PC-3 (cell line): ENCODE results near the gene MMP24OS. TPM values are rescaled to one million over a fixed set of nuclear protein-coding genes. Genes with fewer than 3 reads are reported as not detected.

Source experiments
- ATAC-seq: fragments of 200-7000 bp; cut with Tn5 transposase; 2 replicates; pipeline ENCODE4 v1.9.1; 2020; ENCODE audit warnings: mild to moderate bottlenecking, moderate library complexity
- BruUV-seq: library from RNA; stranded (reverse); fragments of 400-500 nt; replicated peaks from 2 replicates; lab custom pipeline; 2021; lab: Mats Ljungman, UMichigan
- CTCF ChIA-PET: fragments of 300-600 bp; sonication (Branson Sonifier 250); formaldehyde crosslinking; loops from one replicate; lab custom pipeline; 2022; ENCODE audit warnings: antibody characterized with exemption; lab: Charles Lee
- POLR2A ChIA-PET: fragments of 300-600 bp; sonication (Branson Sonifier 250); formaldehyde crosslinking; loops from one replicate; lab custom pipeline; 2022; ENCODE audit warnings: antibody characterized with exemption; ENCODE audit not compliant: unreplicated experiment; lab: Charles Lee
- DNase-seq: peaks from one replicate; pipeline ENCODE4 v3.0.0-alpha.2; 2015
- H2AFZ ChIP-seq: fragments of 300-600 bp; sonication (generic); 2 replicates; pipeline ENCODE4 v1.6.0; 2016; ENCODE audit warnings: antibody characterized with exemption, low read length
- H3F3A ChIP-seq: fragments of 300-600 bp; sonication (generic); one replicate; pipeline ENCODE4 v1.6.0; 2017; ENCODE audit warnings: antibody characterized with exemption, low read length, control low read depth, mild to moderate bottlenecking; ENCODE audit not compliant: unreplicated experiment
- H3K27ac ChIP-seq: fragments of 300-600 bp; sonication (generic); 2 replicates; pipeline ENCODE4 v1.5.1; 2016; ENCODE audit warnings: mild to moderate bottlenecking, low read length
- H3K27me3 ChIP-seq: fragments of 300-600 bp; sonication (generic); 2 replicates; pipeline ENCODE4 v1.6.1; 2016; ENCODE audit warnings: low read length, mixed read lengths
- H3K36me3 ChIP-seq: fragments of 300-600 bp; sonication (generic); 2 replicates; pipeline ENCODE4 v1.6.1; 2016; ENCODE audit warnings: low read depth, mixed run types, low read length, mixed read lengths
- H3K4me1 ChIP-seq: fragments of 300-600 bp; sonication (generic); 2 replicates; pipeline ENCODE4 v1.5.1; 2016; ENCODE audit warnings: low read length; ENCODE audit not compliant: insufficient read depth
- H3K4me2 ChIP-seq: fragments of 300-600 bp; sonication (generic); 2 replicates; pipeline ENCODE4 v1.6.0; 2016; ENCODE audit warnings: low read length
- H3K4me3 ChIP-seq: fragments of 300-600 bp; sonication (generic); 2 replicates; pipeline ENCODE4 v1.5.1; 2016; ENCODE audit warnings: mild to moderate bottlenecking, low read length, mixed read lengths
- H3K79me2 ChIP-seq: fragments of 300-600 bp; sonication (generic); 2 replicates; pipeline ENCODE4 v1.6.1; 2017; ENCODE audit warnings: low read length, mixed read lengths
- H3K9ac ChIP-seq: fragments of 300-600 bp; sonication (generic); 2 replicates; pipeline ENCODE4 v1.6.0; 2016; ENCODE audit warnings: mild to moderate bottlenecking, low read length
- H3K9me2 ChIP-seq: fragments of 300-600 bp; sonication (generic); replicated peaks from 2 replicates; pipeline ENCODE4 v1.6.1; 2016; ENCODE audit warnings: mixed run types, low read length, mixed read lengths
- H3K9me3 ChIP-seq: fragments of 300-600 bp; sonication (generic); 2 replicates; pipeline ENCODE4 v1.6.1; 2016; ENCODE audit warnings: low read length, mixed read lengths
- H4K20me1 ChIP-seq: fragments of 300-600 bp; sonication (generic); 2 replicates; pipeline ENCODE4 v1.6.1; 2016; ENCODE audit warnings: low read length, mixed read lengths
- EZH2 ChIP-seq: fragments of 300-600 bp; sonication (generic); IDR thresholded peaks from one replicate; pipeline ENCODE4 v1.6.1; 2017; ENCODE audit warnings: antibody characterized with exemption, mild to moderate bottlenecking, low read length; ENCODE audit not compliant: unreplicated experiment
- EZH2phosphoT487 ChIP-seq: fragments of 300-600 bp; sonication (generic); IDR thresholded peaks from 2 replicates; pipeline ENCODE4 v1.6.1; 2018; ENCODE audit warnings: mild to moderate bottlenecking, antibody characterized with exemption, low read length, borderline replicate concordance
- intact Hi-C: fragments of 100-400 bp; cut with micrococcal nuclease; formaldehyde crosslinking; loops from 2 replicates; pipeline ENCODE4 v1.9.0; 2023
- total RNA-seq: library from RNA; depleted of rRNA; stranded (reverse); fragments of >200 nt; gene quantifications from 2 replicates; pipeline ENCODE4 v1.2.3, GENCODE V29; 2014
- TF ChIP-seq, protein P1 (sequence below): fragments of 300-600 bp; sonication (generic); conservative IDR thresholded peaks from 2 replicates; pipeline ENCODE4 v1.5.1; 2017; ENCODE audit warnings: antibody characterized with exemption, low read depth, mild to moderate bottlenecking, low read length

MMP24OS gene
- total RNA-seq, 1 experiment from 2014 or later: 19.5 TPM

DNA sequence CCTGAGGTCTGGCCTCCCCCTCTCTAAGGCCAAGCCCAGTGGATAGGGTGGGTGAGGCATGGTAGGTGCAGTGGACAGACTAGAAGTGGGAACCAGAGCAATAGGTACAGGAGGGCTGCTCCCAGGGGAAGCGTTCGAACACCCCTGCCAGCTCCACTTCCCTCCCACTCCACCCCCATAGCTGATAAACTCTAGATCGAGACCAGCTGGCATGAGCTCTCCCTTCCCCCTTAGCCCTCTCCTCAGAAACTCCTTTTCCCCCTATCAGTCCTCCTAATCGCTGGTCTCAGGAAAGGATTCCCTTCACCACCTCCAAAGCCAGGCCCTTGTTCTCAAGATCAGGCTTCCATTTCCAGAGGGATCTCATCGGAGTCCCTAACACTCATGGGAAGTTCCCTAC lies 20.3 kb upstream of the MMP24OS start:
- ATAC-seq (no peak), DNase-seq (no peak)
- no peaks in the 10 kb centered on the region for H3K36me3 ChIP-seq
- POLR2A ChIA-PET: no interaction called here
- TF ChIP-seq EZH2phosphoT487 (no peak), EZH2 (no peak)
- TF ChIP-seq, protein P1, sequence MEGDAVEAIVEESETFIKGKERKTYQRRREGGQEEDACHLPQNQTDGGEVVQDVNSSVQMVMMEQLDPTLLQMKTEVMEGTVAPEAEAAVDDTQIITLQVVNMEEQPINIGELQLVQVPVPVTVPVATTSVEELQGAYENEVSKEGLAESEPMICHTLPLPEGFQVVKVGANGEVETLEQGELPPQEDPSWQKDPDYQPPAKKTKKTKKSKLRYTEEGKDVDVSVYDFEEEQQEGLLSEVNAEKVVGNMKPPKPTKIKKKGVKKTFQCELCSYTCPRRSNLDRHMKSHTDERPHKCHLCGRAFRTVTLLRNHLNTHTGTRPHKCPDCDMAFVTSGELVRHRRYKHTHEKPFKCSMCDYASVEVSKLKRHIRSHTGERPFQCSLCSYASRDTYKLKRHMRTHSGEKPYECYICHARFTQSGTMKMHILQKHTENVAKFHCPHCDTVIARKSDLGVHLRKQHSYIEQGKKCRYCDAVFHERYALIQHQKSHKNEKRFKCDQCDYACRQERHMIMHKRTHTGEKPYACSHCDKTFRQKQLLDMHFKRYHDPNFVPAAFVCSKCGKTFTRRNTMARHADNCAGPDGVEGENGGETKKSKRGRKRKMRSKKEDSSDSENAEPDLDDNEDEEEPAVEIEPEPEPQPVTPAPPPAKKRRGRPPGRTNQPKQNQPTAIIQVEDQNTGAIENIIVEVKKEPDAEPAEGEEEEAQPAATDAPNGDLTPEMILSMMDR: no peak
- H3K9ac ChIP-seq: no peak overlapping the region
- no peaks in the 10 kb centered on the region for H3K9me3 ChIP-seq
- H3K9me2 ChIP-seq: no peaks in the 10 kb centered on the region
- H3K27ac ChIP-seq: no peak overlapping the region
- CTCF ChIA-PET: interaction anchor here (0.8 kb wide), 1 partner anchor 153 kb away, joined by 3 read pairs; no protein-coding TSS in a partner anchor
- BruUV-seq: no TSS peak
- H4K20me1 ChIP-seq: no peaks in the 10 kb centered on the region
- no peaks in the 10 kb centered on the region for H3K79me2 ChIP-seq
- no peak overlapping the region for H3K4me2 ChIP-seq
- H2AFZ ChIP-seq: no peak overlapping the region
- H3K4me1 ChIP-seq: peaks cover 30% of the 10 kb centered on the region
- H3F3A ChIP-seq: no peaks in the 10 kb centered on the region
- no peak overlapping the region for H3K4me3 ChIP-seq
- intact Hi-C loops: no loop called here
- no peaks in the 10 kb centered on the region for H3K27me3 ChIP-seq

DNA sequence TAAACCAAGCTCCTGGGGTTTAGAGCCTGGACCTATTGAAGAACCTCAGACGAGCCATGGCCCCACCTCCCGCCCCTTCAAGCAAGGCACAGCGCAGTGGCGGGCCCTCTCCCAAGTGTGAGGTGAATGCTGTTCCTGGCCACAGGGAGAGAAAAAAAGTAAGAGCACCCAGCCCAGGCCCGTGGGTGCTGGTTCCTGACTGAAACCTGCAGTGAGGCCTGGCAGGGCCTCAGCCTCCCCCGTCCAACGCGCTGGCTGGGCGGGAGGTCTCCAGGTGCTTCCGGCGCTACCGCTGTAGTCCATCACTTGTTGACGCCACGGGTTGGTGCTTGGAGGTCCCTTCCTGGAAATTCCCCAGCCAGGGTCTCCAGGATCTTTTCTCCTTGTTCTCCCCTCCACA lies 19.8 kb upstream of the MMP24OS start:
- TF ChIP-seq EZH2 (no peak), EZH2phosphoT487 (no peak)
- TF ChIP-seq, protein P1: no peak
- no peak overlapping the region for H3K4me2 ChIP-seq
- no peak for ATAC-seq
- no TSS peak for BruUV-seq
- no peak overlapping the region for H2AFZ ChIP-seq
- H3K4me3 ChIP-seq: no peak overlapping the region
- POLR2A ChIA-PET: no interaction called here
- no peaks in the 10 kb centered on the region for H3K27me3 ChIP-seq
- no peaks in the 10 kb centered on the region for H3F3A ChIP-seq
- no peaks in the 10 kb centered on the region for H3K79me2 ChIP-seq
- DNase-seq: no peak
- intact Hi-C loops: no loop called here
- no peaks in the 10 kb centered on the region for H3K9me3 ChIP-seq
- no peaks in the 10 kb centered on the region for H3K9me2 ChIP-seq
- H3K4me1 ChIP-seq: peaks cover 25% of the 10 kb centered on the region
- CTCF ChIA-PET: interaction anchor here (0.7 to 1.0 kb wide), 3 partner anchors 135 to 202 kb away, joined by 3 to 7 read pairs (median 6); no protein-coding TSS in a partner anchor
- no peak overlapping the region for H3K27ac ChIP-seq
- no peak overlapping the region for H3K9ac ChIP-seq
- no peaks in the 10 kb centered on the region for H4K20me1 ChIP-seq
- no peaks in the 10 kb centered on the region for H3K36me3 ChIP-seq

DNA sequence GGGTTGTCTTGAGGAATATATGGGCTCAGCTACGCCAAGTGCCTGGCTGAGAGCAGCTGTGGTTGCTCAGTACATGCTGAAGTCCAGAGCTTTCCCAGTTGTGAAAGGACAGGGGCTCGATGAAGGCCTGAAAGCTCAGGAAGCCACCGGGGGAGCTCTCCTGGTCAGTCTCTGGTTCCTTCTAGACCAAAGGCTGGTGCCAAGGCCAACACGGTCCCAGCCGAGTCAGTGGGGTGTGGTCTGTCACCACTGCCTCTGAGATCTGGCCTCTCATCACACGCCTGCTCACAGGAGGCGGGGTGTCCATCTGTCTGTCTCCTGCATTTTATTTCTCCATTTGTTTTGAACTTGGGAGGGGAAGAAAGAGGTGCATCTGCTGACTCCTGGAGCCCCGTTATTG lies 19.2 kb upstream of the MMP24OS start:
- Histone ChIP-seq H3K9me2 (no peaks in the 10 kb centered on the region), H3K27ac (no peak overlapping the region), H3K9me3 (no peaks in the 10 kb centered on the region), H3K36me3 (no peaks in the 10 kb centered on the region), H2AFZ (no peak overlapping the region), H3F3A (no peaks in the 10 kb centered on the region), H3K4me2 (no peak overlapping the region), H3K79me2 (no peaks in the 10 kb centered on the region), H3K9ac (no peak overlapping the region), H3K4me1 (peaks cover 19% of the 10 kb centered on the region), H3K27me3 (no peaks in the 10 kb centered on the region), H4K20me1 (no peaks in the 10 kb centered on the region), H3K4me3 (no peak overlapping the region)
- TF ChIP-seq, protein P1: peak; percentile 44; the same call in 1 of the 2 replicates
- TF ChIP-seq EZH2 (no peak), EZH2phosphoT487 (no peak)
- DNase-seq (peak; percentile 56), ATAC-seq (peak; percentile 78)
- CTCF ChIA-PET: interaction anchor here (0.5 to 1.0 kb wide), 4 partner anchors 135 to 391 kb away, joined by 3 to 8 read pairs (median 6); no protein-coding TSS in a partner anchor
- intact Hi-C loops: no loop called here
- no TSS peak for BruUV-seq
- POLR2A ChIA-PET: no interaction called here
